ENCODE results near the gene TEDC1.

- TF ChIP-seq CTCF (conservative IDR thresholded peaks at IDR 0.05 in 1 of 2, IDR thresholded peaks at IDR 0.05 in 1 of 2; ENCODE audit: extremely low read depth in 1 of 2, insufficient read depth in 1 of 2, low read depth in 1 of 2, low read length in 2 of 2): no peak
- no peak for TF ChIP-seq EZH2 (IDR thresholded peaks at IDR 0.05; ENCODE audit: borderline replicate concordance, low read length)
These were observed 5.3 kb upstream of the TEDC1 start for GRCh38 chr14:105485739-105486162.

Data from mammary epithelial cell (primary cell).